ENCODE results near the gene MPHOSPH10. TPM values are rescaled to one million over a fixed set of nuclear protein-coding genes. Genes with fewer than 3 reads are reported as not detected.

MPHOSPH10 gene
- total and polyA plus RNA-seq, 2 experiments from 2014 or later = 18.9 to 26.4 TPM

GRCh38 chr2:71108091-71108490 is 22.3 kb upstream of the MPHOSPH10 start:
- H3K79me2 ChIP-seq (ENCODE audit: insufficient read depth) = no peaks in the 10 kb centered on the region
- no peaks in the 10 kb centered on the region for H3K27me3 ChIP-seq (replicated peaks; ENCODE audit: insufficient read depth)
- no peak for TF ChIP-seq EZH2phosphoT487 (IDR thresholded peaks at IDR 0.05; ENCODE audit: insufficient read depth, low read depth)
- TF ChIP-seq EZH2 (IDR thresholded peaks at IDR 0.05; ENCODE audit: insufficient read depth, poor library complexity, severe bottlenecking) = no peak
- no peaks in the 10 kb centered on the region for H3K9me3 ChIP-seq (ENCODE audit: low read depth)
- WGBS, 2 experiments (ENCODE audit: low coverage in 1 of 2, low lambda C conversion rate in 2 of 2, missing lambda C conversion rate in 2 of 2) = 76 to 81% methylated on average over 2 of the region's 2 CpGs
- no peak overlapping the region for H2AFZ ChIP-seq
- H3K4me1 ChIP-seq (ENCODE audit: insufficient read depth) = no peaks in the 10 kb centered on the region
- DNase-seq = no peak
- in situ Hi-C loops (cut with MboI) = no loop called here
- no peaks in the 10 kb centered on the region for H4K20me1 ChIP-seq (ENCODE audit: insufficient read depth)
- no peak overlapping the region for H3K27ac ChIP-seq
- H3K36me3 ChIP-seq (ENCODE audit: low read depth) = peaks cover 14% of the 10 kb centered on the region
- H3K9me2 ChIP-seq (ENCODE audit: insufficient read depth) = no peaks in the 10 kb centered on the region
- no peak overlapping the region for H3K9ac ChIP-seq
- H3K4me3 ChIP-seq = no peak overlapping the region
- peaks cover 10% of the 10 kb centered on the region for H3F3A ChIP-seq (ENCODE audit: insufficient read depth)
- H3K4me2 ChIP-seq (ENCODE audit: unreplicated experiment) = no peak overlapping the region

GRCh38 chr2:71113843-71114242 is 16.6 kb upstream of the MPHOSPH10 start:
- WGBS, 2 experiments (ENCODE audit: low coverage in 1 of 2, low lambda C conversion rate in 2 of 2, missing lambda C conversion rate in 2 of 2) = 96 to 100% methylated on average over 1 of the region's 1 CpG
- Histone ChIP-seq H3K9me2 (ENCODE audit: insufficient read depth) (no peaks in the 10 kb centered on the region), H3K4me2 (ENCODE audit: unreplicated experiment) (no peak overlapping the region), H4K20me1 (ENCODE audit: insufficient read depth) (no peaks in the 10 kb centered on the region; the same call in 1 of the 2 replicates), H3K79me2 (ENCODE audit: insufficient read depth) (no peaks in the 10 kb centered on the region; the same call in none of the 2 replicates), H3K36me3 (ENCODE audit: low read depth) (peaks cover 27% of the 10 kb centered on the region), H3K27ac (no peak overlapping the region), H3F3A (ENCODE audit: insufficient read depth) (peaks cover 1% of the 10 kb centered on the region; the same call in 1 of the 2 replicates), H3K9ac (no peak overlapping the region), H2AFZ (no peak overlapping the region), H3K27me3 (replicated peaks; ENCODE audit: insufficient read depth) (no peaks in the 10 kb centered on the region), H3K4me1 (ENCODE audit: insufficient read depth) (no peaks in the 10 kb centered on the region), H3K9me3 (ENCODE audit: low read depth) (no peaks in the 10 kb centered on the region), H3K4me3 (no peak overlapping the region)
- TF ChIP-seq EZH2phosphoT487 (IDR thresholded peaks at IDR 0.05; ENCODE audit: insufficient read depth, low read depth) (no peak), EZH2 (IDR thresholded peaks at IDR 0.05; ENCODE audit: insufficient read depth, poor library complexity, severe bottlenecking) (no peak)
- no peak for DNase-seq
- in situ Hi-C loops (cut with MboI) = no loop called here

GRCh38 chr2:71117063-71117462 is 13.4 kb upstream of the MPHOSPH10 start:
- H3F3A ChIP-seq (ENCODE audit: insufficient read depth) = no peaks in the 10 kb centered on the region
- DNase-seq = no peak
- no peaks in the 10 kb centered on the region; the same call in 1 of the 2 replicates for H4K20me1 ChIP-seq (ENCODE audit: insufficient read depth)
- no peak overlapping the region for H3K9ac ChIP-seq
- H2AFZ ChIP-seq = no peak overlapping the region
- no peak overlapping the region for H3K4me3 ChIP-seq
- H3K9me2 ChIP-seq (ENCODE audit: insufficient read depth) = no peaks in the 10 kb centered on the region
- no peaks in the 10 kb centered on the region for H3K27me3 ChIP-seq (replicated peaks; ENCODE audit: insufficient read depth)
- no peak overlapping the region for H3K4me2 ChIP-seq (ENCODE audit: unreplicated experiment)
- peaks cover 9% of the 10 kb centered on the region for H3K79me2 ChIP-seq (ENCODE audit: insufficient read depth)
- TF ChIP-seq EZH2phosphoT487 (IDR thresholded peaks at IDR 0.05; ENCODE audit: insufficient read depth, low read depth) = no peak
- no peak for TF ChIP-seq EZH2 (IDR thresholded peaks at IDR 0.05; ENCODE audit: insufficient read depth, poor library complexity, severe bottlenecking)
- no peak overlapping the region for H3K27ac ChIP-seq
- H3K36me3 ChIP-seq (ENCODE audit: low read depth) = peaks cover 27% of the 10 kb centered on the region
- in situ Hi-C loops (cut with MboI) = no loop called here
- H3K9me3 ChIP-seq (ENCODE audit: low read depth) = no peaks in the 10 kb centered on the region
- H3K4me1 ChIP-seq (ENCODE audit: insufficient read depth) = no peaks in the 10 kb centered on the region

- no peaks in the 10 kb centered on the region for H3K27me3 ChIP-seq (replicated peaks; ENCODE audit: insufficient read depth)
- TF ChIP-seq EZH2 (IDR thresholded peaks at IDR 0.05; ENCODE audit: insufficient read depth, poor library complexity, severe bottlenecking) (no peak), EZH2phosphoT487 (IDR thresholded peaks at IDR 0.05; ENCODE audit: insufficient read depth, low read depth) (no peak)
- H3K9ac ChIP-seq = no peak overlapping the region
- WGBS, 2 experiments (ENCODE audit: low coverage in 1 of 2, low lambda C conversion rate in 2 of 2, missing lambda C conversion rate in 2 of 2) = 76 to 78% methylated on average over 6 of the region's 6 CpGs
- no peaks in the 10 kb centered on the region for H4K20me1 ChIP-seq (ENCODE audit: insufficient read depth)
- no peaks in the 10 kb centered on the region for H3K9me2 ChIP-seq (ENCODE audit: insufficient read depth)
- H3K79me2 ChIP-seq (ENCODE audit: insufficient read depth) = peaks cover 25% of the 10 kb centered on the region
- in situ Hi-C loops (cut with MboI) = no loop called here
- H3K36me3 ChIP-seq (ENCODE audit: low read depth) = peaks cover 21% of the 10 kb centered on the region
- H3K9me3 ChIP-seq (ENCODE audit: low read depth) = no peaks in the 10 kb centered on the region
- peak; percentile 26 for DNase-seq
- no peak overlapping the region for H3K4me2 ChIP-seq (ENCODE audit: unreplicated experiment)
- no peaks in the 10 kb centered on the region for H3K4me1 ChIP-seq (ENCODE audit: insufficient read depth)
- H3K27ac ChIP-seq = no peak overlapping the region
- no peak overlapping the region for H3K4me3 ChIP-seq
- H2AFZ ChIP-seq = no peak overlapping the region
- no peaks in the 10 kb centered on the region for H3F3A ChIP-seq (ENCODE audit: insufficient read depth)
Measured at GRCh38 chr2:71120195-71120594, 10.2 kb upstream of the MPHOSPH10 start.

- Histone ChIP-seq H3F3A (ENCODE audit: insufficient read depth) (no peaks in the 10 kb centered on the region), H3K9me2 (ENCODE audit: insufficient read depth) (no peaks in the 10 kb centered on the region), H3K9me3 (ENCODE audit: low read depth) (no peaks in the 10 kb centered on the region), H3K4me2 (ENCODE audit: unreplicated experiment) (no peak overlapping the region), H3K4me1 (ENCODE audit: insufficient read depth) (no peaks in the 10 kb centered on the region), H4K20me1 (ENCODE audit: insufficient read depth) (no peaks in the 10 kb centered on the region), H3K9ac (no peak overlapping the region), H3K27ac (no peak overlapping the region), H3K4me3 (no peak overlapping the region), H2AFZ (no peak overlapping the region), H3K79me2 (ENCODE audit: insufficient read depth) (peaks cover 38% of the 10 kb centered on the region), H3K36me3 (ENCODE audit: low read depth) (peaks cover 16% of the 10 kb centered on the region), H3K27me3 (replicated peaks; ENCODE audit: insufficient read depth) (no peaks in the 10 kb centered on the region)
- no peak for TF ChIP-seq EZH2 (IDR thresholded peaks at IDR 0.05; ENCODE audit: insufficient read depth, poor library complexity, severe bottlenecking)
- TF ChIP-seq EZH2phosphoT487 (IDR thresholded peaks at IDR 0.05; ENCODE audit: insufficient read depth, low read depth) = no peak
- 94 to 100% methylated on average over 1 of the region's 1 CpG for WGBS, 2 experiments (ENCODE audit: low coverage in 1 of 2, low lambda C conversion rate in 2 of 2, missing lambda C conversion rate in 2 of 2)
- in situ Hi-C loops (cut with MboI) = no loop called here
- DNase-seq = no peak
Measured at GRCh38 chr2:71121479-71121878, 9.0 kb upstream of the MPHOSPH10 start.
